IPS DF 19.7 (cell line): ENCODE results near the gene SH3BP4.

ENCODE experiments used
- DNase-seq: peaks from one replicate; pipeline ENCODE4 v3.0.0-alpha.2; 2013; ENCODE audit warnings: low read depth, low spot score

SH3BP4 gene

DNA sequence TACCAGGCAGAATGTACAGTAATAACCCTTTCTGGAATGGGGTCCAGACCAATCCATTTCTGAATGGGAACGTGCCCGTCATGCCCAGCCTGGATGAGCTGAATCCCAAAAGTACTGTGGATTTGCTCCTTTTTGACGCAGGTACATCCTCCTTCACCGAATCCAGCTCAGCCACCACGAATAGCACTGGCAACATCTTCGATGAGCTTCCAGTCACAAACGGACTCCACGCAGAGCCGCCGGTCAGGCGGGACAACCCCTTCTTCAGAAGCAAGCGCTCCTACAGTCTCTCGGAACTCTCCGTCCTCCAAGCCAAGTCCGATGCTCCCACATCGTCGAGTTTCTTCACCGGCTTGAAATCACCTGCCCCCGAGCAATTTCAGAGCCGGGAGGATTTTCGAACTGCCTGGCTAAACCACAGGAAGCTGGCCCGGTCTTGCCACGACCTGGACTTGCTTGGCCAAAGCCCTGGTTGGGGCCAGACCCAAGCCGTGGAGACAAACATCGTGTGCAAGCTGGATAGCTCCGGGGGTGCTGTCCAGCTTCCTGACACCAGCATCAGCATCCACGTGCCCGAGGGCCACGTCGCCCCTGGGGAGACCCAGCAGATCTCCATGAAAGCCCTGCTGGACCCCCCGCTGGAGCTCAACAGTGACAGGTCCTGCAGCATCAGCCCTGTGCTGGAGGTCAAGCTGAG is 89.6 kb downstream of the SH3BP4 start:
- DNase-seq, result no peak

DNA sequence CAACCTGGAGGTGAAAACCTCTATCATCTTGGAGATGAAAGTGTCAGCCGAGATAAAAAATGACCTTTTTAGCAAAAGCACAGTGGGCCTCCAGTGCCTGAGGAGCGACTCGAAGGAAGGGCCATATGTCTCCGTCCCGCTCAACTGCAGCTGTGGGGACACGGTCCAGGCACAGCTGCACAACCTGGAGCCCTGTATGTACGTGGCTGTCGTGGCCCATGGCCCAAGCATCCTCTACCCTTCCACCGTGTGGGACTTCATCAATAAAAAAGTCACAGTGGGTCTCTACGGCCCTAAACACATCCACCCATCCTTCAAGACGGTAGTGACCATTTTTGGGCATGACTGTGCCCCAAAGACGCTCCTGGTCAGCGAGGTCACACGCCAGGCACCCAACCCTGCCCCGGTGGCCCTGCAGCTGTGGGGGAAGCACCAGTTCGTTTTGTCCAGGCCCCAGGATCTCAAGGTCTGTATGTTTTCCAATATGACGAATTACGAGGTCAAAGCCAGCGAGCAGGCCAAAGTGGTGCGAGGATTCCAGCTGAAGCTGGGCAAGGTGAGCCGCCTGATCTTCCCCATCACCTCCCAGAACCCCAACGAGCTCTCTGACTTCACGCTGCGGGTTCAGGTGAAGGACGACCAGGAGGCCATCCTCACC is 90.2 kb downstream of the SH3BP4 start:
- no peak for DNase-seq

DNA sequence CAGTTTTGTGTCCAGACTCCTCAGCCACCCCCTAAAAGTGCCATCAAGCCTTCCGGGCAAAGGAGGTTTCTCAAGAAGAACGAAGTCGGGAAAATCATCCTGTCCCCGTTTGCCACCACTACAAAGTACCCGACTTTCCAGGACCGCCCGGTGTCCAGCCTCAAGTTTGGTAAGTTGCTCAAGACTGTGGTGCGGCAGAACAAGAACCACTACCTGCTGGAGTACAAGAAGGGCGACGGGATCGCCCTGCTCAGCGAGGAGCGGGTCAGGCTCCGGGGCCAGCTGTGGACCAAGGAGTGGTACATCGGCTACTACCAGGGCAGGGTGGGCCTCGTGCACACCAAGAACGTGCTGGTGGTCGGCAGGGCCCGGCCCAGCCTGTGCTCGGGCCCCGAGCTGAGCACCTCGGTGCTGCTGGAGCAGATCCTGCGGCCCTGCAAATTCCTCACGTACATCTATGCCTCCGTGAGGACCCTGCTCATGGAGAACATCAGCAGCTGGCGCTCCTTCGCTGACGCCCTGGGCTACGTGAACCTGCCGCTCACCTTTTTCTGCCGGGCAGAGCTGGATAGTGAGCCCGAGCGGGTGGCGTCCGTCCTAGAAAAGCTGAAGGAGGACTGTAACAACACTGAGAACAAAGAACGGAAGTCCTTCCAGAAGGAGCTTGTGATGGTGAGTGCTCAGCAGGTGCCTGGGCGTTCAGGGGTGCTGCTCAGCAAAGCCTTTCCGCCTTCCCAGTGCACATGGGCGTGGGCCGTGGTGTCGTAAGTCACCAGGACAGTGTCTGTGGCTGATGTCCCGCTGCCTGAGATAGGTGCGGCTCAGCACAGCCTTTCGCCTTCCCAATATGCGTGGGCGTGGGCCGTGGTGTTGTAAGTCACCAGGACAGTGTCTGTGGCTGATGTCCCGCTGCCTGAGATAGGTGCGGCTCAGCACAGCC is 91.0 kb downstream of the SH3BP4 start:
- DNase-seq, result no peak

DNA sequence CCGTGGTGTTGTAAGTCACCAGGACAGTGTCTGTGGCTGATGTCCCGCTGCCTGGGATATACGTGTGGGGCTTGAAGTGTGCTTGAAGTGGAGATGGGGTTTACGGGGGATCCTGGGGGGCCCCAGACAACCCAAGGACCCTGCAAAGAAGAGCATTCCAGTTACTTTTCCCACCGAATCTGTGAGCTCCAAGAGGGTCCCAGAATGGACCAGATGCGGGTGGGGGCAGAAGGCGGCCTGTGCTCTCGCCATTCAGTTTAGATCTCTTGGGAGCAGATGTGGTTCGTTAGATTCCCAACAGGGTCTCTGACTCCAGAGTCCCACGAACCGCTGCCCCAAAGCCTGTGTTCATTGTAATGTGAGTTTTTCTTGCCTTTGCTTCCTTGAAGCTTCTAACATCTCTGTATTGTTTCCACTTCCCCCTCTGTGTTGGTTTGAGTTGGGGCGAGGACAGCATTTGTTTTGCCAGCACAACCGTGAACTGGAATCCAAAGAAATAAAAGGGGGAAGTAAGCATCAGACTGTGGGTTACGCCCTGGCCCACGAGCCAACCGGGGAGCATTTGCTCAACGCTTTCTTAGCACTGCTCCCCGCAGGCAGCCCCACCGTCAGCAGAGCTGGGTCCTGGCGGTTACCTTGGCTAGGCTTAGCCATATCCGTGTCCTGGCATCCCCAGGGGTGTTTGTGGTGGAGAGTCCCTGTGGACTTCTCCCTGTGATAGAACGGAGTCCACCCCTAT is 92.1 kb downstream of the SH3BP4 start:
- no peak for DNase-seq

DNA sequence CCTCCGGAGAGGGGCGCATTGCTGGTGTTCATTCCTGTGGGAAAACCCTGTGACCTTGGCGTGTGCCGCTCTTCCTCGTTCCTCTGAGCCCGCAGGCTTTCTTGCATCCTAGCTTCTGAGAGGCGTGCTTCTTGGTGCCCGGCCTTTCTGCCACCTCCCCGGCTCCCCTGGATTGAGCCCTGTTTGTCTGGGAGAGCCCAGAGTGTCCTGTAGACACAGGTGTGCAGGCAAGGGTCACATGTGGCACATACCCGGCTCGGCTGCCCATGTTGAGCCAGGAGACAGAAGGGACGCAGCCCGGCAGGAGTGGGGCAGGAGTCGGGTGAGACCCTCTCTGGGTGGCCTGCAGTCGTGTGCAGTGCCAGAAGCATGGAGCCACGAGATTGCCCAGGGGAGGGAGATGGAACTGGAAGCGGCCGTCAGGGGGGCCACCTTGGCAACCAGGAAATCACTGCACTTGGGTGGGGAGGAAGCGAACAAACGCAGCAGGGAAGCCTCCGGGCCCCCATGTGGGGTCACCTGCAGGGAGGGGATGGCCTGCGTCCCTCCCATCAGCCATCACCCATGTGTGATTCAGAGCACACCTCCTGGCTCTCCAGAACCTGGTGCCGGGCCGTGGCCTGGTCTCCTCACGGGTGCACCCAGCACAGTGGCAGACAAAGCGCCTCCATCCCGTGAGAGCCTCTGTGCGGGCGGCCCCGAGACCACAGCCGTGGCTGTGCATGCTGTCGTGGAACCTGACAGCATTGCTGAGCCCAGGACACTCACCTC is 92.9 kb downstream of the SH3BP4 start:
- DNase-seq, result no peak

DNA sequence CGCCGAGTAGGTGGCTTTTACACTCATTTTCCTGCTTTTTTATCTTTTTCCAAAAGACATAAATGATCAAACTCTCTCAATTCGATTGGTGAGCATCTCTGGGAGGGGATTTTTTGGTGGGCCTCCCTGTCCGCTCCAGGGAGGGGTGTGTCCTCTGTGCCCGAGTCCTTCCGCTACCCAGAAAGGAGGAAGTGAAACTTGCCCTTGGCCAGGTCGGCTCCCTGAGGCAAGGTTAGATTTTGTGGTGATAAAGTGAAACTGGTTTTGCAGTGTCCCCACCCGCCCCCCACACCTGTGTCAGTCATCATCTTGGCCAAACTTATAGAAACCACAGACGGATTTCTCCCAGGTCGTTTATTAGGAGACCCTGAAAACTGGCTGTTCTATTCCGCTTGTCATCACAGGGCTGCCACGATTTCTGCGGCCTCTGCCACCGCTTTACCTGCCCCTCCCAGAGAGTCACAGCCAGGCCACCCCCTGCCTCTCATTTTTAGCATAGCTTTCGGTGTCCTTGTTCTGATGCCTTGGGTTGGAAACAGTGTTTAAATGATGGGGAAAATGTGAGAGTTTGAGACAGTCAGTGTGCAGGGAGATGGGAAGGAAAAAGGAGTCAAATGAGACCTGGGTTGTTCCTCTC is 93.6 kb downstream of the SH3BP4 start:
- DNase-seq, result no peak

DNA sequence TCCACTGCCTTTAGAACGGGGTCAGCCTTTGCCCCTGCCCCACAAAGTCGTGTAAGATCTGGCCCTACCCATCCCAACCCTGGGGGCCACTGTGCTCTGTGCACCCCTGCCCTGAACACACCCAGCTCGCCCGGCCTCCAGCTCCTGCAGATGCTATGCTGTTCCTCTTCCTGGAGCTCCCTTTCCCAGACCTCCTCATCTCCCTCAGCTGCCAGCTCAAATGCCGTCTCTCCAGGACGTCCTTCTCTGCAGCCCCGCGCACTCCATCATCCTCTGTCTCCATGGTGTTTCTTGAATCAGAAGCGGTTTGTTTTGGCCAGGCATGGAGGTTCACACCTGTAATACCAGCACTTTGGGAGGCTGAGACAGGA is 94.1 kb downstream of the SH3BP4 start:
- no peak for DNase-seq

DNA sequence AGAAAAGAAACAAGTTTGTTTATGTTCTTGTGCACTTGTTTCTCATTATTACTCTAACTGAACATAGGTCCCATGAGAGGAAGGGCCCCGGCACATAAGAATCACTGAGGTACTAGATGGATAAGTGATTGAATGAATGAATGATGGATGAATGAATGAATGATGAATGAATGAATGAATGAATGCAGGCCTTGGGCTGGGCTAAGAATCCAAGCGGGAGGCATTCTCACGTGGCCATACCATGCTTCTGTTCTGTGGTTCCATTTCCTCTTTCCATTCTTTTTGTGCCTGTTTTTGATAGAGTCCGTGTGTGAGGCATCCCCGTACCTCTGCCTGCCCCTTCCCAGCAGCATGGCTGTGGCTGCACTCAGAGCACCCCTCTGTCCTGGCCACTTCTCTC is 94.8 kb downstream of the SH3BP4 start:
- DNase-seq, result no peak

DNA sequence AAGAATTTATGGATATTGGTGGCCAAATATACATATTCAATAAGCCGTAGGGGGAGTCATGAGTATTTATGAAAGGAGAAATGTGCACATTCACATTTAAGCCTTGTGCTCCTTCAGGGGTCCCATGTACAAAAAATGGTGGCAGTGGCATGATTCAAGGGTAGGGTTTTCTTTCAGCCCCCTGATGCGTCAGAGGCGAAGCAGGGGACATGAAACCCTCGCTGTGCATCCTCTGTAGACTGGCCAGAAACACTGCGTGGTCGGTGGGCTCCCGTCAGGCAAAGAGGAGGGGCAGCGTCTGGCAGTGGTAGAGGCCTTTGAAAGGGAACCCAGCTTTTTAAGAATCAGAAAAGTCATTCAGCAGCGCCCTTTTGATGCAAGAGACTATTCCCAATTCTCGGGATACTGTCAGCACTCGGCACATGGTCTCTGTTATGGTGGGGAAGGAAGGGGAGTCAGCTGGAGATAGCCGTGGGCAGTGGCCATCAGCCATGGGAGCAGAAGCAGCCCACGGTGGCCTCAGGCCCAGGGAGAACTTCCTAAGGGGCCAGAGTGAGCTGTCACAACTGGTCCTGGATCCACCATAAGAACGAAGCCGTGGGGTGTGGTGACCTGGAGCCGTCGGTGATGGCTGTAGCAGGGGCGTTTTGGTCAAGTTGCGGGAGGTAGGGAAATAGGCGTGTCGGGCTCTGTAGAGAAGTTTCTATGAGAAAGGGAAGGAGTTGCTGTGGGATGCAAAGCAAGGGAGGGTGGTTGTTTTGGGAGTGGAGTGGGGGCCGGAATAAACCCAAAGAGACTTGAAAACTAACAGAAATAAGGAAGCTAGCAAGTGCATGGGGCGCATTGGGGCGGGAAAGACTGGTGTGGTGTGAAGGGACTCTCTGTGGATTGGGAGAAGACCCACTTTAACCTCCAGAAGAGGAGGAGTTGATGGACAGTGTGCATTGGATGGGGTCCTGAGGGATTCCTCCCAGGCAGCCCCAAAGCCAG is 95.6 kb downstream of the SH3BP4 start:
- DNase-seq, result no peak

DNA sequence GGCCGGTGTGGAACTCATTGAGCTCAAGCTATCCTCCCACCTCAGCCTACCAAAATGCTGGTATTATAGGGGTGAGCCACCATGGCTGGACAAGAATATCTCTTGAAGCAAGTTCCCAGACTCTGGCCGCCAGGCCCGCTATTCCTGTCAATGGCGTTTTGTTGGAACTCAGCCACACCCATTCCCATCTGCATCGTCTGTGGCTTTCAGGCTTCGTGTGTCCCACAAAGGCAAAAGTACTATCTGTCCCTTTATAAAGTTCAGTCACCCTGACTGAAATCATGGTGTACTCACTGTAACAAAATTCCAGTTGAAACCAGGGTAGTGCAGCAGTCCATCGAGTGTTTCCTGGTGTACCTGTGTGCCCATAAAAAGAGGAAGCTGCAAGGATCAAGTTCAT is 96.7 kb downstream of the SH3BP4 start:
- no peak for DNase-seq

DNA sequence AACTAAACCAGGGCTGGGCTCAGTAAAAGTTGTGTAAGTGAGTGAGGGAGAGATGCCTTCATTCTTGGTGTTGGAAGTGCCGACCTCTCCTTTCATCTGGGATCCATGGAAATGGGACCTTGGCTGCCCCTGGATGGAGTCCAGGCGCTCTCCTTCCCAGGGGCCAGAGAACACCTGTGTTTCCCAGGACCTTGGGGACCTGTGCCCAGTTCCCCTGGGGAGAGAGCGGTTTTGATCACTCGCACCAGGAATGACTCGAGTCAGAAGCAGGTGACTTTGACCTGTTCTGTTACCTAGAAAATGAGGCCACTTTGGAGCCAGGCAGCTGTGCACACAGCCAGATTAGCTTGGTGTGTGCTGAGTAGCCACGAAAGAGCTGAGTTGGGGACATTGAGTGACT is 97.3 kb downstream of the SH3BP4 start:
- DNase-seq, result no peak

DNA sequence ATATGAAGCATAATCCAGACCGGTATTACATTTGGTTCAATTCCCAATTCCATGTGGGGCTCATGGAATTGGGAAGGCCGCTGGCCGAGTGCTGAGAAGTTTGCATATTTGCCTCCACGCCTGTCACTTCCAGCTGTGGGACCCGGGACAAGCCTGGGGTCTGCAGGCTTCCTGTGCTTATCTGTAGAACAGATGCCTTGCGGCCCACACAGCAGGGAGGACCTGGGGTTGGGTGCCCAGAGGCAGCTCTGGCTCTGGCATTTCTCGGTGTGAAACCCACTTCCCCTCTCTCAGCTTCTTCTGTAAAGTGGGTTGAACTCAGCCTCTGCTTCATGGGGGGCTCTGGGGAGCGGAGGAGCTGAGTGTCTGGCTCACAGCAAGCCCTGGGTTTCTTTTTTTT is 97.9 kb downstream of the SH3BP4 start:
- DNase-seq, result no peak

DNA sequence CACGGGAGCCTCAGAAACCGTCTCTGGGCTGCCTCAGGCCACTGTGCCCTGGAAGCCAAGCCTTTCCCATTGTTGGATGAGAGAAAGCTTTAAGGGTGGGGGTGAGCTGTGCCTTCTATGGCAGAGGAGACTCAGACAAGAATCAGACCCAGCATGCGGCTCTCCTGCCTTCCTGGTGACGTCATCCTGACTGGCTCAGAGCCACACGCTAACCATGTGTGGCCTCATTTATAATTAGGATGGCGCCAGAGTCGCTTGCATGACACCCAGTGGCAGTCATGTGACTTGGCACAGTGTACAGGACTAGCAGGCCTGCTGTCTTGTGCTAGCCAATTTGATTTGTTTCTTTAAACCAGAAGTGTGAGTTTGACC is 99.1 kb downstream of the SH3BP4 start:
- no peak for DNase-seq

DNA sequence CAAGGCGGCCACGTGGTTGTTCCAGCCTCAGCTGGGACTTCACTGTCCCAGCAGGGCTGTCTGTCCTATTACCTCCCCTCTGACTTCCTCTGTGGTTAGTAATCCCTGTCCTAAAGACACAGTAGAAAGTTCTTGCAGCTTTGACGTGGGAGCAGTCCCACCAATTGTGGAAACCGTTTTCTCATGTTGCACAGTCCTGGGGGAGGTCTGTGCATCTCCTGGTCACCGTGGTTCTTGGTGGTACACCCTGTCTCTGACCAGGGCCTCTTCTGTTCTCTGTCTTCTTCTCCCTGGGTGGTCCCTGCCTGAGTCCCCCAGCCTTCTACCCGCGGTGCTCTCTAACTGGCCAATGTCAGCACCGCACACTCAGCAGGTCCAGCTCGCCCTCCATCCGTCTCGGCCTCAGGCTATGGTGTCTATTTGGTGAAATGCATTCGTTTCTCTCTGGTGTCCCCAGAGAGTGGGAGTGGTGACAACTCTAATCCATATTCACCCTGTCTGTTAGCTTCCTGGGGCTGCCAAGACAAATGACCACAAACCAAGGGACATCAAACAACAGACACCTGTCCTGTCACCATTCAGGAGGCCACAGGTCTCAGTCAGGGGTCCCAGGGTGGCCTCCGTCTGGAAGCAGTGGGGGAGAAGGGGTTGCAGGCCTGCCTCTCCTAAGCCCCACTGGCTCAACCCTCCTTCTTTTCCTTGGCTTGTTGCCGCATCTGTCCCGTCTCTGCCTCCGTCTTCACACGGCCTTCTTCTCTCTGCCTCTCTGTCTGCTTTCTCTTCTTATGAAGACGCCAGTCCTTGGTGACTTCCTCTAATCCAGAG is 99.8 kb downstream of the SH3BP4 start:
- no peak for DNase-seq

DNA sequence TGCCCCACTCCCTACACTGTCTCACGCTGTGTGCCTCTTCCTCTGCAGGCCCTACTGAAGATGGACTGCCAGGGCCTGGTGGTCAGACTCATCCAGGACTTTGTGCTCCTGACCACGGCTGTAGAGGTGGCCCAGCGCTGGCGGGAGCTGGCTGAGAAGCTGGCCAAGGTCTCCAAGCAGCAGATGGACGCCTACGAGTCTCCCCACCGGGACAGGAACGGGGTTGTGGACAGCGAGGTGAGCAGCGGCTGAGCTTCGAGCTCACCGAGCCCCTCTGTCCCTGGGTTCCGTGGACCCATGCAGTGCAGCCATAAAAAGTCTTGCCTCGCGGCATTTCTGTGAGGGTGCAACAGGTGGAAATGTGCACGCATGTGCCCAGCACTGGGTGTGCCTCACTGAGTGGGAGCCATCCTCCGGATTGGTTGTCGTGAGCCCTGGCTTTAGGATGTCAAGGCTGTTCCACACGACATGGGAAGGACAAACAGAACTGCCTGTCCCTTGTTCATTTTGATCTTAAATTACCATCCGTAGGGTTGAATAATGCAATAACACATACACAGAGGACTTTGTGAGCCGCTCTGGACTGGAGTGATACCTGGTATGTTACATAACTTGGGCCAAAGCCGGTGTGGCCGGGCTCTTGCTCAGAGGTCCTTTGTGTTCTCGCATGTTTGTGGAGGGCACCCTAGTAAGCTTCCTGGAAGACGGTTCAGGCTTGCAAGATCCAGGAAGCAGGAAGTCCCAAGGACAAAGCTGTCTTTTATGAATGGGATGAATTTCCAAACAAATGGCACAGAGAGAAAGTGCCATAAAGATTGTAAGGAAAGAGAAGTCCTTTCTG is 100.9 kb downstream of the SH3BP4 start:
- no peak for DNase-seq

DNA sequence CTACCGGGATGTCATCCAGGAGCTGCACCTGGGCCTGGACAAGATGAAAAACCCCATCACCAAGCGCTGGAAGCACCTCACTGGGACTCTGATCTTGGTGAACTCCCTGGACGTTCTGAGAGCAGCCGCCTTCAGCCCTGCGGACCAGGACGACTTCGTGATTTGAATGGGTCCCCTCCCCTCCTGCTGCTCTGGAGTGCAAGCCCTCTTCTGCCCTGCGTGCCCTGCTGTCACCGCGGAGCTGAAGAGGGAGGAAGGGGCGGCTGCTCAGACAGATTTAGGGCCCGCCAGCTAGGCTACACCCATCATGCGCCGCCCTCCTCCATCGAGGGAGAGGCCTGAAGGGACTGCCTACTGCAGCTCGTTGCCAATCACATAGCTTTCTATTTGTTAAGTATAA is 101.8 kb downstream of the SH3BP4 start:
- DNase-seq, result no peak

DNA sequence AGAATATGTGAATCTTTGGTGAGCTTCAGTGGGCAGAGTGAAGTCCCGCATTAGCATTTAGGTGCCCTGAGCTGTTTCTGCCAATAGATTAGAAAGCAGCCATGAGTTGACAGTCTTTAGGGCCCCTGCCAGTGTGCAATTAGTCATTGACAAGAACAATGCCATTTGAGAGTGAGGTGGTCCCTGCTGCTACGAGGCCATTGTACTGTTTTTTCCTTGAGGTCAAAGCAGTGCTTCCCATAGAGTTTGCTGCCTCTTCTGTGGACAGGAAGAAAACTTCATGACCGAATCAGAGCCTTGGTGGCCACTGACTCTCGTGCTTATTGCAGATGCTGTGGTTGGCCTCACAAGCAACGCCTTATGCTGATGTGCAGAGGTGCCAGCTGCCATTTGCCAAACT is 102.7 kb downstream of the SH3BP4 start:
- no peak for DNase-seq

DNA sequence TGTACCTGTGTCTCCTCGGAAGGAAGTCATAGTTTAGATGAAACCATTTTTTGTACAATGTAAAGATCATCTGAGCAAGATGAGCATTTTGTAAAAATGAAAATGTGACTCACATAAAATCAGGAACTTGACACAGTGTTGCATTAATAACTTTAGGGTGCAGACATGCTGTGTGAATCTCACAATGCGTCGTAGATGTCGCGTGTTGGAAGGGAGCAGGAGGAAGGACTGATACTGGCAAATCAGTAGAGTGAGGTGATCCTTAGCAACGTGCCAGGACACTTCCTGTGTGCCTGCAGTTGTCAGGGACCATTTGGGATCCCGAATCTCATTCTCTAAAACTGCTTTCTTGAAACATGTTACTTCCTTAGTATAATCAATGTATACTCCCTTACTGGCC is 103.1 kb downstream of the SH3BP4 start:
- no peak for DNase-seq
